Hepatocyte (in vitro differentiated cells): ENCODE results near the gene THSD4.

ENCODE experiments used
- CTCF ChIP-seq: fragments of 200-600 bp; sonication (generic); IDR thresholded peaks from 2 replicates; pipeline ENCODE4 v1.5.1; 2016; ENCODE audit warnings: antibody characterized with exemption, mild to moderate bottlenecking; ENCODE audit not compliant: poor library complexity
- EZH2 ChIP-seq: fragments of 200-600 bp; sonication (generic); IDR thresholded peaks from 2 replicates; pipeline ENCODE4 v1.6.1; 2016; ENCODE audit warnings: antibody characterized with exemption, mild to moderate bottlenecking, borderline replicate concordance
- EZH2phosphoT487 ChIP-seq: fragments of 200-600 bp; sonication (generic); IDR thresholded peaks from one replicate; pipeline ENCODE4 v1.6.1; 2018; ENCODE audit warnings: antibody characterized with exemption, mild to moderate bottlenecking, low read depth, moderate library complexity; ENCODE audit not compliant: unreplicated experiment, severe bottlenecking

- no peak for TF ChIP-seq CTCF
- no peak for TF ChIP-seq EZH2phosphoT487
- TF ChIP-seq EZH2: no peak
These were observed 572.7 kb downstream of the THSD4 start for GRCh38 chr15:71687902-71688508.
